Adrenal gland (tissue), 12 donors: ENCODE data around the gene MYO5B. TPM values are rescaled to one million over a fixed set of nuclear protein-coding genes. Genes with fewer than 3 reads are reported as not detected.
"Not testable (repeated sequence)": the region's sequence is repeated elsewhere in the genome, so short reads cannot be mapped to it uniquely, and the experiment has no call there.

ENCODE experiments used
- DNase-seq, 7 donors: peaks; one replicate each; pipeline ENCODE4 v3.0.0-alpha.2; 2019 to 2020
- H3K27ac ChIP-seq, 5 donors: fragments of 200-600 bp; sonication (generic) in 4 of 5; 1 replicate in 3 of 5; 2 replicates in 2 of 5; pipeline versions ENCODE4 v1.5.1 to v1.8.0; 2016 to 2020; ENCODE audit warnings: mild to moderate bottlenecking in 1 of 5
- H3K27me3 ChIP-seq: fragments of 200-600 bp; 2 replicates; pipeline ENCODE4 v1.8.0; 2021
- H3K36me3 ChIP-seq, 2 donors: fragments of 200-600 bp; replicated peaks in 1 of 2; 1 replicate in 1 of 2; 2 replicates in 1 of 2; pipeline versions ENCODE4 v1.5.1 to v1.8.0; 2018 to 2022
- H3K4me1 ChIP-seq, 2 donors: fragments of 200-600 bp; replicated peaks in 1 of 2; 1 replicate in 1 of 2; 2 replicates in 1 of 2; pipeline versions ENCODE4 v1.5.1 to v1.8.0; 2018 to 2021
- H3K4me3 ChIP-seq, 4 donors: fragments of 200-600 bp; sonication (generic) in 3 of 4; one replicate each; pipeline ENCODE4 v1.5.1; 2016 to 2018
- H3K9me3 ChIP-seq, 3 donors: fragments of 200-600 bp; sonication (generic) in 1 of 3; replicated peaks in 1 of 3; 1 replicate in 2 of 3; 2 replicates in 1 of 3; pipeline versions ENCODE4 v1.5.1 to v1.8.0; 2016 to 2021
- POLR2A ChIP-seq, 2 donors: fragments of 450-650 bp; IDR thresholded peaks; one replicate each; pipeline ENCODE4 v1.6.1; 2017; ENCODE audit warnings: antibody characterized with exemption in 2 of 2, mild to moderate bottlenecking in 2 of 2, moderate library complexity in 1 of 2
- WGBS, 4 donors: extraction: QIAGEN DNeasy Blood & Tissue Kit in 2 of 4; methylation state at CpG; one replicate each; pipeline versions ENCODE4 v1.1.5 to v1.1.7; 2013 to 2017; 5-methylcytosine and 5-hydroxymethylcytosine counted together
- intact Hi-C, 2 donors: fragments of 100-400 bp; cut with DNase I; formaldehyde crosslinking; loops; one replicate each; pipeline versions ENCODE4 v1.14.1 to v1.15.0; 2022 to 2023
- polyA plus RNA-seq, 3 donors: library from polyadenylated mRNA; stranded (reverse); fragments of 200-250 nt in 2 of 3; fragments of 350-450 nt in 1 of 3; fragmentation: Illumina TruSeq in 1 of 3; extraction: RNeasy Lipid Tissue Mini Kit (QIAGEN cat#74804) in 1 of 3; gene quantifications; one replicate each; pipeline ENCODE4 v1.2.3, GENCODE V29; 2013 to 2014
- total RNA-seq, 9 donors: library from RNA; depleted of rRNA in 4 of 9; stranded (reverse); fragments of >200 nt in 4 of 9; fragments of 120-200 nt in 1 of 9; fragmentation: NEBNext Ultra II Directional in 1 of 9; extraction: Animal tissue kit (Norgen Biotek cat#: 25700) in 1 of 9; gene quantifications; one replicate each; pipeline versions ENCODE4 v1.1.0 to v1.2.4, GENCODE V29; 2013 to 2023
- TF ChIP-seq, protein P1 (sequence below), 6 experiments: fragments of 450-650 bp in 4 of 6; fragments of 200-600 bp in 2 of 6; sonication (generic) in 1 of 6; IDR thresholded peaks; 1 replicate in 5 of 6; 2 replicates in 1 of 6; pipeline versions ENCODE4 v1.5.1 to v1.8.0; 2016 to 2021; ENCODE audit warnings: antibody characterized with exemption in 6 of 6, mild to moderate bottlenecking in 2 of 6, moderate library complexity in 1 of 6
- donor health status: healthy with polysubstance abuse.
- donor health status: Bipolar disorder and iron deficiency.
- donor health status: DM: yes; HTN: yes; CAD: no.
- donor health status: DM: no; HTN: no; CAD: no.
- donor health status: DM: no; HTN: no; CAD: no.
- donor health status: DM: yes; HTN: yes; CAD: no.

MYO5B gene
- total and polyA plus RNA-seq, 12 donors, result 0.61 to 9.3 (median 2.9) TPM

DNA sequence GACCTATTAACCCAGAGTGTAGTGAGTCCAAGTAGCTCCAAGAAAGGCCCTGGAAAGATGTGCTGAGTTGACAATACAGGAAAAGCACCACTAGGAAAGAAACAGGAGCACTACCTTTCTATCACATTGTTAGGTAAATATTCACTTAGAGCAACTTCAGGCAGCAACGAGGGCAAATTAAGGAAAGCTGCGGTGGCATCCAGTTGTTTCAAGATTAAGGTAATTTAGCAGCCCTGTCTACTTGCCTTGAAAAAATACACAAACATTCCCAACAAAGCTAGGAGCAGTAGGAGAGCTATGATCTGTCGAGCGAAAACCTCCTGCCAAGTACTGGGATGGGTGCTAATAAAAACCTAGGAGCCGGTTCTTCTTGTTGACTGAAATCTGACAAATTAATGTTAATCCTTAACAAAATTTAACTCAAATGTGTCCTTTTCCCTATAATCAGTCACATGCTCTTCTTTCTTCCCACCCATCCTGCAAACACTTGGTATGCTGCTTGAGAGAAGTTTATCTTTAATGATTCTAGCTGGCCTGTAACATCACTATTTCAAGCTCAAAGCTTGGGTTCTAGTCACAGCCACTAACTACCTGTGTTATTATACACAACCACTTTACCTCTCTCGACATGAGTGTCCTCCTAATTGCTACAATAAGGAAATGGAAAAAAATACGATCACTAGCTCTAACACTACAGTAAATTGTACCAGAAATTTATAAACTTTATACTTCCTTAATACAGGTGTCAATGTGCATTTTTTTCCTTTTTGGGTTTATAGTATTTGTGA lies 383.6 kb downstream of the MYO5B start:
- H3K4me3 ChIP-seq, result no peak overlapping the region
- no peak for DNase-seq
- no peak for TF ChIP-seq POLR2A (IDR thresholded peaks at IDR 0.05)
- TF ChIP-seq, protein P1, sequence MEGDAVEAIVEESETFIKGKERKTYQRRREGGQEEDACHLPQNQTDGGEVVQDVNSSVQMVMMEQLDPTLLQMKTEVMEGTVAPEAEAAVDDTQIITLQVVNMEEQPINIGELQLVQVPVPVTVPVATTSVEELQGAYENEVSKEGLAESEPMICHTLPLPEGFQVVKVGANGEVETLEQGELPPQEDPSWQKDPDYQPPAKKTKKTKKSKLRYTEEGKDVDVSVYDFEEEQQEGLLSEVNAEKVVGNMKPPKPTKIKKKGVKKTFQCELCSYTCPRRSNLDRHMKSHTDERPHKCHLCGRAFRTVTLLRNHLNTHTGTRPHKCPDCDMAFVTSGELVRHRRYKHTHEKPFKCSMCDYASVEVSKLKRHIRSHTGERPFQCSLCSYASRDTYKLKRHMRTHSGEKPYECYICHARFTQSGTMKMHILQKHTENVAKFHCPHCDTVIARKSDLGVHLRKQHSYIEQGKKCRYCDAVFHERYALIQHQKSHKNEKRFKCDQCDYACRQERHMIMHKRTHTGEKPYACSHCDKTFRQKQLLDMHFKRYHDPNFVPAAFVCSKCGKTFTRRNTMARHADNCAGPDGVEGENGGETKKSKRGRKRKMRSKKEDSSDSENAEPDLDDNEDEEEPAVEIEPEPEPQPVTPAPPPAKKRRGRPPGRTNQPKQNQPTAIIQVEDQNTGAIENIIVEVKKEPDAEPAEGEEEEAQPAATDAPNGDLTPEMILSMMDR (IDR thresholded peaks at IDR 0.05), result no peak
- H3K36me3 ChIP-seq, result no peaks in the 10 kb centered on the region
- WGBS, 4 donors, result 73 to 86% (median 80%) methylated on average over 7 of the region's 7 CpGs
- H3K9me3 ChIP-seq, result no peaks in the 10 kb centered on the region
- H3K27ac ChIP-seq, result no peak overlapping the region
- H3K27me3 ChIP-seq, result no peaks in the 10 kb centered on the region
- peaks cover 5 to 15% of the 10 kb centered on the region in 2 donors for H3K4me1 ChIP-seq
- intact Hi-C loops, result no loop called here

GRCh38 chr18:49808553-49809191 lies 386.3 kb downstream of the MYO5B start:
- 95 to 98% (median 97%) methylated on average over 10 of the region's 10 CpGs for WGBS, 4 donors
- H3K4me3 ChIP-seq, H3K27me3 ChIP-seq, H3K27ac ChIP-seq, H3K36me3 ChIP-seq, intact Hi-C loops, H3K9me3 ChIP-seq, DNase-seq: not testable (repeated sequence)
- H3K4me1 ChIP-seq, result peaks cover 5 to 15% of the 10 kb centered on the region in 2 donors

GRCh38 chr18:49804096-49804495 lies 390.9 kb downstream of the MYO5B start:
- Histone ChIP-seq H3K27ac (no peak overlapping the region), H3K36me3 (peaks cover 0 to 13% of the 10 kb centered on the region in 2 donors), H3K4me3 (no peak overlapping the region), H3K9me3 (no peaks in the 10 kb centered on the region), H3K27me3 (no peaks in the 10 kb centered on the region), H3K4me1 (no peaks in the 10 kb centered on the region)
- intact Hi-C loops, result no loop called here
- 93 to 98% (median 94%) methylated on average over 5 of the region's 5 CpGs for WGBS, 4 donors
- DNase-seq, result no peak
- TF ChIP-seq, protein P1 (IDR thresholded peaks at IDR 0.05), result no peak
- TF ChIP-seq POLR2A (IDR thresholded peaks at IDR 0.05), result no peak

DNA sequence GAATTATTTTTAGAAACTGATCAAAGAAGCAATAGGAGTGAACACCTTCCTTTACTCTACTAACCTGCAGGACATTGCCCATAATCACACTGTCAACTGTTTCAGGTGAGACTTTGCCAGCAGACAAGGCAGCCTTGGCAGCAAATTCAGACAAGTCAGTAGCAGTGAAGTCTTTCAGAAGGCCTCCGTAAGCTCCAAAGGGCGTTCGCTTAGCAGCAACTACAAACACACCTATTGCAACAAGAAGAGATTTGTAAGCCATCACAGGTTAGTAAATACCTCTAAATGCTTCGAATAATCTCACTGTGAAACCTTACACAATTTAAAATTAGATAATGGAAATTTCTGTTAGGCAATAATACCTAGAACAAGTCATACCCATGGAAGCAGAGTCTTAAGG lies 392.3 kb downstream of the MYO5B start:
- no peak overlapping the region for H3K4me3 ChIP-seq
- peaks cover 0 to 13% of the 10 kb centered on the region in 2 donors for H3K36me3 ChIP-seq
- no peaks in the 10 kb centered on the region for H3K9me3 ChIP-seq
- no peak overlapping the region for H3K27ac ChIP-seq
- no peaks in the 10 kb centered on the region for H3K27me3 ChIP-seq
- no peak for DNase-seq
- no peak for TF ChIP-seq POLR2A (IDR thresholded peaks at IDR 0.05)
- TF ChIP-seq, protein P1 (IDR thresholded peaks at IDR 0.05), result no peak
- intact Hi-C loops, result no loop called here
- no peaks in the 10 kb centered on the region for H3K4me1 ChIP-seq
- 95 to 98% (median 97%) methylated on average over 4 of the region's 4 CpGs for WGBS, 4 donors

GRCh38 chr18:49800491-49800890 lies 394.5 kb downstream of the MYO5B start:
- intact Hi-C loops, result not testable (repeated sequence)

DNA sequence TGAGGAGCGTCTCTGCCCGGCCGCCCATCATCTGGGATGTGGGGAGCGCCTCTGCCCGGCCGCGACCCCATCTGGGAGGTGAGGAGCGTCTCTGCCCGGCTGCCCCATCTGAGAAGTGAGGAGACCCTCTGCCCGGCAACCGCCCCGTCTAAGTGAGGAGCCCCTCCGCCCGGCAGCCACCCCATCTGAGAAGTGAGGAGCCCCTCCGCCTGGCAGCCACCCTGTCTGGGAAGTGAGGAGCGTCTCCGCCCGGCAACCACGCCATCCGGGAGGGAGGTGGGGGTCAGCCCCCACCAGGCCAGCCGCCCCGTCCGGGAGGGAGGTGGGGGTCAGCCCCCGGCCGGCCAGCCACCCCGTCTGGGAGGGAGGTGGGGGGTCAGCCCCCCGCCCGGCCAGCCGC lies 395.1 kb downstream of the MYO5B start:
- WGBS, 4 donors, result 94 to 99% methylated on average over 12 to 16 of the region's 29 CpGs; no CpG with 5 or more reads in 2 of the 4 donors
- intact Hi-C loops, result not testable (repeated sequence)

More at GRCh38 chr18:49800491-49800890, 394.5 kb downstream of the MYO5B start:
- H3K4me3 ChIP-seq, DNase-seq, H3K4me1 ChIP-seq, H3K27ac ChIP-seq, H3K27me3 ChIP-seq, H3K9me3 ChIP-seq: not testable (repeated sequence)
- H3K36me3 ChIP-seq, result peaks cover 0 to 20% of the 10 kb centered on the region in 2 donors
- 84 to 96% (median 90%) methylated on average over 3 to 4 of the region's 5 CpGs for WGBS, 4 donors

More for the DNA sequence above, 395.1 kb downstream of the MYO5B start:
- not testable (repeated sequence) for H3K9me3 ChIP-seq, DNase-seq, H3K4me1 ChIP-seq, H3K4me3 ChIP-seq, H3K27ac ChIP-seq, H3K27me3 ChIP-seq
- H3K36me3 ChIP-seq, result peaks cover 0 to 20% of the 10 kb centered on the region in 2 donors
